Non-pigmented ciliary epithelial cell (primary cell): ENCODE data around the gene VWA5B1.
A peak's percentile ranks its signal among the peaks of the same experiment; 100 is the strongest.

ENCODE experiments used
- DNase-seq: peaks from one replicate; pipeline ENCODE4 v3.0.0-alpha.2; 2010; ENCODE audit warnings: low read depth

The VWA5B1 gene

DNA sequence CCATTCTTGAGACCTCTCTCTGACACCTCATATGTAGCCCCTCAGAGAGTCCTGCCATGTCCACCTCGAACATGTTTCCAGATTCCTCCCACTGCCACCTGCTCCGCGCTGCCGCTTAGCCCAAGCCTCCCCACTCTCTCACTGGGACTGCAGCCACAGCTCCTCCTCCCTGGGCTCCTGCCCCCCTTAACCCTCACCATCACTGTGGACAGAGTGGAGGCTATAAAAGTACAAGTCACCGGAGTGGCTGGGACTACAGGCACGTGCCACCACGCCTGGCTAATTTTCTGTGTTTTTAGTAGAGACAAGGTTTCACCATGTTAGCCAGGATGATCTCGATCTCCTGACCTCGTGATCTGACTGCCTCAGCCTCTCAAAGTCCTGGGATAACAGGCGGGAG lies 77.0 kb downstream of the VWA5B1 start:
- DNase-seq = no peak

DNA sequence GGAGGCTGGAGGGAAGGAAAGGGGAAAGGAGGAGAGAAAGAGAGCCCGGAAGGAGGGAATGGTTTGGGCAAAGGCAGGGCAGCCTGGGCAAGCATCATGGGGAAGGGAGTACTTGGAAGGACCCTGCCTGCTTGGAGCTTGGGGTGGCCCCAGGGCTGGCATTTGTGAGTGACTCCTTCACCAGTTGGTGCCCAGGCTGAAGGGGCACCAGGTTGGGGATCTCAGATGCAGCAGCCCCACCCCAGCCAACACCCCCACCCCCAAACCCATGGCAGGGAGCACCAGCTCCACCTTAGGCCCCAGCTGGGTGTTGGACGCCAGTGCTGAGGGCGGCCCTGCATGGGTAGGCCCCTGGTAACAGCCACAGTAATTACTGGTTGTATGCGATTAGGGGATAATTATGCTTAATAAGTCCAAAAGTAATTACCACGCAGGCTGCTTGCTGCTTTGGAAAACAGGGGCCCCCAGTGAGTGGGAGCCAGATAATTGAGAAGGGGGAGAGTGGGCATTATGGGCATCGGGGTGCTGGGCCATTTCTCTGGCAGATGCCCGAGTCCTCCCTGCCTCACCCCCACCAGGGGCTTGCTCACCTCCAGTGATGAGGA lies 78.3 kb downstream of the VWA5B1 start:
- no peak for DNase-seq

DNA sequence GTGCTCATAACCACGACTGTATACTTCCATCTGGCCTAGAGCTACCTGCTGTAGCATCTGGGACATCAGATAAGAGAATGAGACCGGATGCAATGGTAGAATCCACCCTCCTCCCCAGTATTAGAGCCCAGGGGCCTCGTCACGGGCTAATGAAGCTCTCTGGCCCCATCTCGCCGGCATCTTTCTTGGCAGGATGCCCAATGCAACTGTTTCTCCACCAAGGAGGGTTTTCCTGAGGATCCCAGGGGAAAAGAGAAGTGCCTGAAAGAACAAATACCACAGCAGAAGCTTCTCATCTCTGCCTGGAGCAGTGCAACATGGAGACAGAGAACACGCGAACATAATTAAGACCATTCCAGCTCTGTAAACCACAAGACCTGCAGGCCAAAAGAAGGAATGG lies 80.0 kb downstream of the VWA5B1 start:
- DNase-seq = no peak

DNA sequence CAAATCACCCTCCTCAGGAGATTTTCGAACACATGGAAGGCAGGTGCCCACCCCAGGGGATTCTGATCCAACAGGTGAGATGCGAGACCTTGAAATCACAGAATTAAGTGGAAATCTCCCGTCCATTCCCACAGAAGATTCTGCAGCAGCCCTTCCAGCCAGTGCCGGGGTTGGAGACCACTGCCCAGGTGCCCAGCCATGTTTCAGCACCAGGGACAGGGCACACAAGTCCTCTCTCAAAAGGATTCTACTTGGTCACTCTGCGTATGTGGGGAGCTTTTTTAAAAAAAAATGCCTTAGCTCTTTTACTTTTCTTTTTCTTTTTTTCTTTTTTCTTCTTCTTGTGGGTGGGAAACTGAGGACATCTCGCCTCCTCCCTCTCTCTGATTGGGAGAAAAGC lies 80.7 kb downstream of the VWA5B1 start:
- no peak for DNase-seq

DNA sequence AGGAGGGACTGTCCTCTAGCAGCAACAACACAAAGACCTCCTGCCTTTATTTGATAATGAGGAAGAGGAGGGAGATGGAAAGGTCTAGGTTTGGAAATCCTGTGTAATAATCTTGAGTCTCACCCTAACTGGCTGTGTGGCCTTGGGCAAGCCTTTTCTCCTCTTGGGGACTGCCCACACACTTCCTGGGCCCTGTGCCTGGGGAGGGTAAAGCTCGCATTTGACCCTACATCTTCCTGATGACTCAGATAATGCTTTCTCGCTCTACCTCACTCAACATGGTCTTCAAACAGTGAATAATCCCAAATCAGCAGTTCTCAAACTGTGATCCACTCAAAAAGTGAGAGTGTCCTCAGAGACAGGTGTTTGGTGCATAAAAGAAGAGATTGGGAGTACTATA lies 81.2 kb downstream of the VWA5B1 start:
- DNase-seq = no peak

DNA sequence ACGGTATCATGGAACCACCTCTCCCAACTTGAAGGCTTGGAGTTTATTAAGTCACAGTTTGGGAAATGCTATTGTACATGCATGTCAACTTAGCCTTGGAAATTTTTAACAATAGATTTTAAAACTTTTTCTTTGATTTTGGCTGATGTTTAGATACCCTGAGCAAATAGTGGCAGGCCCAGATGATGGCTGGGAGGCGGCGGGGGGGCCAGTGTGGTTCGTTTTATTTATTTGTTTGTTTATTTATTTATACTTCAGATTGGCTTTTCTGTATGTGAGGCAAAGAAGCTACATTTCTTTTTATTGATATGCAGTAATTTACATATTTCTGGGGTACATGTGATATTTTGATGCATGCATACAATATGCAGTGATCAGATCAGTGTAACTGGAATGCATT lies 82.0 kb downstream of the VWA5B1 start:
- no peak for DNase-seq

DNA sequence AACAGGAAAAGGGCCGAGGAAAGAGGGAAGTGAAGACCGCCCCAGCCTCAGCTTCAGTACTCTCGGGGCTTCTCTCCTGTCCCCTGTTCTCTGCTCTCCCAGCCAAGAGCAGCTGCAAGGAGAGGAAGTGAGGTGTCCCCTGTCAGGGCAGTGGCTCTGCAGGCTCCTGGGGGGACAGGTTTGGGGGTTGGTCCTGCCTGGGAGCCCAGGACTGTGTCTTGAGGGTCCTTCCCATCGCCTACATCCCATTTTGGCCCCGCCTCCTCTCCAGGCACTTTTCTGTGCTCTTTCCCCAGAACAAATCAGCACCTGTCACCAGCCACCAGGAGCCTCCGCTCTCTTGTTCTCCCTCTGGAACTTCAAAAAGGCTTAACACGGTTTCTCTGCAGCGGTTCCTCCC lies 82.6 kb downstream of the VWA5B1 start:
- no peak for DNase-seq

DNA sequence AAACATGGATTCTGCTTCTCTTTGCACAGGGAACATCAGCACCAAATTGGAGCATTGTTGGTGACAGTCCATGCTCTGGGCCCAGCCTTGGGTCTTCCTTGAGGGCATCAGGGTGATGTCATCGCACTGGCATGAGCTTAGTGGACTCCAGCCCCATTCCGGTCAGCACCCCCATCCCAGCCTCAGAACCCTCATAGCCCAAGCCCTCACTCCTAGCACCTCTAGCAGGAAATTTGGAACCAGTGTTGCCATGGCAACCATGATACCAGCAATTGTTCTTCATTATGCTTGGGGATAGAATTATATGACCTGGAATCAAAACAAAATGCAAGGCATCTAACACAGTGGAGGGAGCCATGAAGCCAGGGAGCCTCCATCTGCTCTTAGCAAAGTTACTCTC lies 83.1 kb downstream of the VWA5B1 start:
- no peak for DNase-seq

DNA sequence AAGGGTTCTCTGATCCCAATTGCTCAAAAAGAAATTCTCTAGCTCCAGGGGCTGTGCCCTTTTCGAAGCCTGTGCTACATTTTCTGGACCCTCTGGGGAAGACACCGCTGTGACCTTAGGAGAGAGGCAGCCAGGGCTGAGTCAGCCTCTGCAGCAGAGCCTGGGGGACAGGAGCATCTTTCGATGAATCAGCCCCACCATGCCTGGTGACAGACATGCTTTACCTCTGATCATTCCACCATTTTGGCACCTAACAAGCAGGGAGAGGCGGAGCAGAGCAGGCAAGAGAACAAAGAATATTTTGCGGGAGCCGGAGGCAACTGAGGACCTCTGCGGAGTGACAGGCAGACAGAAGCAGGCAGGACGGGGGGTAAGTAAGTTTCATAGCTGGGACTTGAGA lies 84.9 kb downstream of the VWA5B1 start:
- no peak for DNase-seq

DNA sequence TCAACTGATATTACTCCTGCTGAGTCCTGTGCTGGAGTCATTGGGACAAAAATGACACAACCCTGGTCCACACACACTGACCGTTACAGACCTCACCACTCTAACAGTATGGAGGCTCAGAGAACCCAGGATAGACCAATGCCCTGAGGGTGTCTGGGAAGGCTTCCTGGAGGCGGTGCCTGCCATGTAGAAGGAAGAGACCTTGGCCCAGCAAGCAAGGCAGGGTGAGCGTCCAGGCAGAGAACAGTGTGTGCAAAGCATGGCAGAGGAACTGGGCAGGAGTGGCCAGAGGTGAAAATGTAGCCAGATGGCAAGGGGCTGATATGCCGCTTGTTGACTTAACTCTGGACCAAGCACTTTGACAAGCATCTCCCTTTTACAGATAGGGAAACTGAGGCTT lies 85.5 kb downstream of the VWA5B1 start:
- DNase-seq = no peak

DNA sequence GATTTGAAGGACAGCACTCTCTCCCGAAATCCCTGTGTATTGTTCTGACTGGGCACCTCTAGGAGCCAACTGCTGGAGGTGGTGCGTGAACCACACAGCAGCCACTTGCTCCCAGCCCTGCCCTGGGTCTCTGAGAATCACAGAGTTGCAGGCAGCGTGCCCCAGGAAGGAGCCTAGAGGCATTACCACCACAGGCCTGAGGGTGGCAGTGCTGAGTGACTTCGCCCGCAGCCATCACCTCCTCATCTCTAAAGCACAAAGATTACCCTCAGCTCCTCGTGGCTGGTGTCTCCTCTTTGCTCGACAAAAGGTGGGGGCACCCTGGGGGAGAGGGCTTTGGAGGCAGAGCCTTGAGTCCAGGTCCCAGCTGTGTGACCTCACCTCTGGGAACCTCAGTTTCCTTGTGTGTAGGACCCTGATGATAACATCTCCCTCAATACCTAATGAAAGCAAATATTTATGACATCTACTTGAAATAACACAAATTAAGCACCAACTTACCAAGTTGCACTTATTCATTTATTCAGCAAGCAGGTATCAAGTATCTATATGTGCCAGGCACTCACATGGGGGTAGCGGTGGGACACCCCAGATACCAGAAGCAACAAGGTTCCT lies 86.3 kb downstream of the VWA5B1 start:
- DNase-seq = no peak

DNA sequence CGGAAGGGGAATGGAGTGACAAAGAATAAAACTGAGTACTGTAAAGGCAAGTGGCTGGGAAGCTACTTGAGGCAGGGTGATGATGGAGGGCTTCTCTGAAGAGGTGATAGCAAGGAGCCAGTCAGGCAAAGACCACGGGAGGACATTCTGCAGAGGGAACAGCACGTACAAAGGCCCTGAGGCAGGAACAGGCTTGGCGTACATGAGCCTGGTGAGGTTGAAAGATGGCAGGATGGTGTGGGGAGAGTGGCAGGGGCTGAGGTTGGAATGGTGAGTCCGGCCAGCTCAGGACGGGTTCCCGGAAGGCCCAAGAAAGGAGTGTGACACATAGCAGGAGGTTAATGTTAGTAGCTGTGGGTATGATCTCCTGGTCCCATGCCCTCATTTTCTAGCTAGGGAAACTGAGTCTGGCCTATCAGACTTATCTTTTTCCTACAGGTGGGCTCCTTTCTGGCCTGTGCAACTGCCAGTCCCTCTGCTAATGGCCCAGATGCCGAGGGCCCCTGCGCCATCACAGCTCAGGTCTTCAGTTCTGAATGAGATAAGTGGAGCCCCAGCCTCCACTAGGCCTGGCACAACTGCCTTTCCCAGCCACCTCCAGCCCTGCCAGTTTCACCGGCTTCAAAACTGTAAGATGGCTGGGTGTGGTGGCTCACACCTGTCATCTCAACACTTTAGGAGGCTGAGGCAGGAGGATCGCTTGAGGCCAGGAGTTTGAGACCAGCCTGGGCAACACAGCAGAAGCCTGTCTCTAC lies 87.0 kb downstream of the VWA5B1 start:
- DNase-seq = no peak

DNA sequence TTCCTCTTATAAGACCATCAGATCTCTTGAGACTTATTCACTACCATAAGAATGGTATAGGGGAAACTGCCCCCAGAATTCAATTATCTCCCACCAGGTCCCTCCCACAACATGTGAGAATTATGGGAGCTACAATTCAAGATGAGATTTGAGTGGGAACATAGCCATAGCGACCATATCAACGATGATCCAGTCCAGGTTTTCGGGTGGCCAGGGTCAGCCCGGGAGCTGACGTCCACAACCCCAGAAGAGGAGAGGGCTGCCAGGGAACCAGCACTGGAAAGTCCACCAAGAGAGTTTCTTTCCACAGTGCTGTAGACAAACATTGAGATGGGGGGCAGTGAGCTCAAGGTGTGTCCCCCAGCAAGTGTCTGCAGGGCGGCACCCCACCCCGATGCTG lies 88.4 kb downstream of the VWA5B1 start:
- DNase-seq = no peak

DNA sequence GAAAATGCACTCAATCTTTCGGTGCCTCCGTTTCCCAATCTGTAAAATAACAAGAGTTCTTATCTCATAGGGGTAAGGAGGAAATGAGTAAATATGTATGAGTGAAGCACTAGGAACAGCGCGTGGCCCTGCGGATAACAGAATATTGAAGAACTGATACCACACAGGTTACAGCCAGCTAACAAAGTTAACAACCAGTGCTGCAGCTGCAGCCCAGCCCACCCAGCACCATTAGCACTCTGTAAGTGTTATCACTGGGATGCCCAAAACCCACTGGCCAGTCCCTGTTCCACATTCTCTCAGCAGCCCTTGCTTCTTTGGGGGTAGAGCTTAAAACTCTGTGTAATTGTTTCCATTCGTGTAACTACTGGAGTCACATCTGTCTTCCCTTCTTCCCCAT lies 89.5 kb downstream of the VWA5B1 start:
- DNase-seq = no peak

DNA sequence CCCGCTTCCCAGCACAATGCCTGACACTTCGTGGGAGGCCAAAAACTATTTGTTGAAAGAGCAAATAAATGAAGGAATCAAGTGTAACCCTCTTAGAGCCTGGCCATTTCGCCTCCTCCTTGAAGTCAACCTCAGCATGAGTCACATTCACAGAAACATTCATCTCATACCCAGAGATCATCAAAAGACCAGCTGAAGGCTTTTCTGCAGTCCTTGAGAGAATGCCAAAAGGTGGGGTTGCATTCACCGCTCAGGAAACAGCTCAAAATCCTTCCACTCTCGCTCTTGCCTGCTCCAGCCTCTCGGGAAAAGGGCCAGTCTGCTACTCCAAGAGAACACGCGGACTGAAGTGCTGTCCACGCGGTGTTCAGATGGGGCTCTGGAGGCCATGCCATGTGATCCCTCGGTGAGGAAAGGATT lies 90.0 kb downstream of the VWA5B1 start:
- peak; percentile 32 for DNase-seq

DNA sequence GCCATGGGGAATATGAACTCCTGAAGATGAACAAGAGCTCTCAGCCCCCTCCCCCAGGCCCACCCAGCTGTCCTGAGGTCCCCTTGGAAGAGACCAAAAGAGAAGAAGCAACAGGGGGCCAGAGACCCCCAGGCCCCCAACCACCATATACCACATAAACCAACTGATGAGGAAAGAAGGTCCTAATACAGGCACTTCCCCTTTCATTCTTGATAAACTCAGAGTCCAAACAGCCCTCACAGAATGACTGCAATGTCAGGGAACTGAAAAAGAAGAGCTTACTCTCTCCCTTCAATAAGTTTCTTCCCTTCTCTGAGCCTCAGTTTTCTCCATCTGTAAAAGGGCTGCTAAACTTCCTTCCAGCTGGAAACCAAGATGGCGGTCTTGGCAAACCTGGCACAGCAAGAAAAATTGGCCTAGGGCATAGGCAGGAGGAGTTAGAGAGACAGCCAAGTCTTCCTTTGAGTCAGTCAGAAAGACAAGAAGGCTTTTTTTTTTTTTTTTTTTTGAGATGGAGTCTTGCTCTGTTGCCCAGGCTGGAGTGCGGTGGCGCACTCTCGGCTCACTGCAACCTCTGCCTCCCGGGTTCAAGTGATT lies 90.5 kb downstream of the VWA5B1 start:
- no peak for DNase-seq

DNA sequence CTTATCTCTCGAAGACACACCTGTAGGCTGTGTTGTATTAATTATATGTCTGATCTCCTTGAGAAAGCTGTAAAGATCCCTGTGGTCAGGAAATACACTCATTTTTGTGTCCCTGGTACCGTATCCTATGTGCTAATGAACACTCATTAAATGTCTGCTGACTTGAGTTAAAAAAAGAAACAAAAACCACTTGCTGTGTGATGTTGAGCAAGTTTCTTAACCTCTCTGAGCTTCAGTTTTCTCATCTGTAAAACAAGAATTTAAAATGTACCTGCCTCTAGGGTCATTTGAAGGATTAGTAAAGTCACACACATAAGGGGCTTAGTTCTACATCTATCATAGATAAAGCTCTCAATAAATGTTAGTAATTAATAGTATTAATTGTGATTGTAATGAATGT lies 91.3 kb downstream of the VWA5B1 start:
- no peak for DNase-seq

DNA sequence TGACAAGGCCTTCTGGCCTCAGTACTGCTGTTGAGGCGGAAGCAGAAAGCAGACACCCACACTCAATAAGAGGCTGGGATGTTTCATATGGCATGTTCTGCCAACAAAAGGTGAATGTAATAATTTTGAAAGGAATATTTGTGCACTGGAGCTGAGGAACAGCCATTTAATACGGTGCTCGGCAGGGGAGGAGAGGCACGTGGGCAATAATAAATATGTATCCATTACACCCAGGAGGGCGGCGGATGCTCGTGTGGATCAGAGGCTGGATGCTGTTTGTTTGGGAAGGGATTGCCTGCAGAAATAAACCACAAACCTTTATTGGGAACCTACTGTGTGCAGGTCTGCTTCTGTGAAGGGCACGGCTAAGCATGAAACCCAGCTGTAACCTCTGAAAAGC lies 92.0 kb downstream of the VWA5B1 start:
- DNase-seq = no peak

DNA sequence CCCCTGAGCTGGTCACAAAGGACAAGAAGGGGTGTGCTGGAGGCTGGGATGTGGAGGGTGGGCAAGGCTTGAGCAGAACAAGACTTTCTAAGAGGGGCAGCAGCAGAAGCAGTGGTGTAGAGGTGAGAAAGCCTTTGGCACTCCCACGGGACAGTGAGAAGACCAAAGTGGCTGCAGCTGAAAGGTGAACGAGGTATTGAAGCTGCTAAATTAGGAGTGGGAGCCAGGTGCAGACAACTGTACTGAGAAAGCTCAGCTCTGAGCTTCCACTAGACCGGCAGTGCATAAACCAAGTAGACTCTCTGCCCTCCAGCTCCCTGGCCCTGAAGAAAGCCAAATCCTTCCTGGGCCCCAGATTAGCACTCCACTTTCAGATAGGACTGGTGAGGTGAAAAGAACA lies 93.0 kb downstream of the VWA5B1 start:
- no peak for DNase-seq

DNA sequence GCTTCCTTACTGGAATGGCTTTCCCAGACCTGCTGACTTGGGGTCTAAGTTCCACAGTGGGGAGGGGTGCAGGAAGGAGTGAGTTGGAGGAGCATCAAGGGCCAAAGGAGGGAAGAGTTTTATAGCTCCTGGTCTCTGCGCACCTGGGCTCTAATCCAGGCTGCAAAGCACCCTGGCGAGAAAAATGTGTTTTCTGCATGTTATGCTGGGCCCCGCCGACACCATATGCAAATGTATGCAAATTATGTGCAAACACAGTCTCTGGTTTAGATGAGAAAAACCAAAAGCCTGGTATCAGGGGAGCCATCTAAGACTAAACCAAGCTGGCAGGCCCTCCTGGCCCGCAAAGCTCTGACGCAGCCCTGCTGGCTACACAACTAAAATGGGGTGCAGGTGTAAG lies 95.0 kb downstream of the VWA5B1 start:
- DNase-seq = no peak

DNA sequence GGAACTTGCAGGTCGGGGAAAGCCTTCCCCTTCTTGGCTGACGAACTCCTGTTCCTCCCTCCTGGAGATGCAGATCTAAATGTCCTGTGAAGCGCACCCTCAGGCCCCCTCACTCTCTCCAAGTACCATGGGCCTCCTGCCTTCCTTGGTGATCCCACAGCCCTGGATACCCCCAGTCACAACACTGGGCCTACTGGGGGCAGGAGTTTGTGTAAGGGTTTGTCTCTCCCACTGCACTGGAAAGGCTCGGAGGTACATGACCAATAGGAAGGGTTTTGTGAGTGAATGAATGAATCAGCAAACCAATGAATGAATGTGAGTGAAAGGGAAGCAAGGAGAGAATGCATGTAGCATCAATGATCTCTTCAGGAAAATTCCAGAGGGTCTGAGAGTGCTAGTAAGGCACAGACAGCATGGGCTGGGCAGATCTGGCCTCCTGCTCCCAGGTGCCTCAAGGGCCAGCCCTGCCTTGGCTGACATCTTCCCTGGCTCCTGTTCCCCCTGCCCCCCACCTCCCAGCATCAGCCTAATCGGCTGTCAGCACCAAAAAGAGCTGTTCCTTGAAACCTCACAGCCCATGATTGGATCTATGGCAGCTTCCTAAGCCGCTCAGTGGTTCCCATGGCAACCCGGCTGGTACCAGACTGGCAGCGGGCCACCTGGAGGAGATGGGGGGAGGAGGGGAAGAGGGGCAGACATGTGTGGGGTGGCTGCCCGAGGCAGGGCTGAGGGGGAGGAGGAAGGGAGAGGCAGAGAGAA lies 95.8 kb downstream of the VWA5B1 start:
- no peak for DNase-seq

DNA sequence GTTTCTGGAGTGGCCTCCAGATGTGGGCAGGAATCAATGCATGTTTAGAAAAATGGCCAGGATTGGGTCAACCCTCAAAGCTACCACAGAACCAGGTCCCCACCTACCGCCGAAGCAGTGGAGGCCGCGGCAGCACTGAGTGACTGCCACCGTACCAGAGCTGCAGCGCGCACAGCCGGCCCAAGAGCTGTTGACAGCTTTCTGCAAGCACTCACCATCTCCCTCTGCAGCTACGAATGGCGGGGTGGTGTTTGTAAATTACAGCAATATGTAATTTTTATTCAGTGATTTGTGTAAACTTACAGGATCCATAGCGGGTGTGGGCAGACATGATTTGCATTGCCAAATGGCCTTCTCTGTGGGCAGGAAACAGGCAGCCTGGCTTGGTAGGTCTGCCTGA lies 98.9 kb downstream of the VWA5B1 start:
- no peak for DNase-seq
